ENCODE results near the gene HYAL3. TPM values are rescaled to one million over a fixed set of nuclear protein-coding genes. Genes with fewer than 3 reads are reported as not detected.
A peak's percentile ranks its signal among the peaks of the same experiment; 100 is the strongest.

HYAL3 gene
- total RNA-seq, 6 donors from 2014 or later: 0.33 to 5.7 (median 3.1) TPM

GRCh38 chr3:50250514-50250913 is 48.7 kb downstream of the HYAL3 start:
- TF ChIP-seq EP300 (IDR thresholded peaks at IDR 0.05) (no peak), POLR2AphosphoS5 (IDR thresholded peaks at IDR 0.05) (no peak), POLR2A (IDR thresholded peaks at IDR 0.05) (no peak), CTCF (IDR thresholded peaks at IDR 0.05) (no peak)
- H3K9me3 ChIP-seq: no peaks in the 10 kb centered on the region
- DNase-seq: no peak
- H3K4me3 ChIP-seq: no peak overlapping the region
- peaks cover 86 to 100% (median 99%) of the 10 kb centered on the region in 4 donors for H3K4me1 ChIP-seq
- no peaks in the 10 kb centered on the region for H3K27me3 ChIP-seq
- H3K27ac ChIP-seq: peak overlapping the region; percentile 94 to 98 (median 95)
- ATAC-seq (ENCODE audit: low FRiP score in 2 of 2): no peak
- WGBS, 2 donors: 86 to 92% methylated on average over 4 of the region's 4 CpGs
- H3K36me3 ChIP-seq: peaks cover 3 to 59% (median 32%) of the 10 kb centered on the region in 4 donors

DNA sequence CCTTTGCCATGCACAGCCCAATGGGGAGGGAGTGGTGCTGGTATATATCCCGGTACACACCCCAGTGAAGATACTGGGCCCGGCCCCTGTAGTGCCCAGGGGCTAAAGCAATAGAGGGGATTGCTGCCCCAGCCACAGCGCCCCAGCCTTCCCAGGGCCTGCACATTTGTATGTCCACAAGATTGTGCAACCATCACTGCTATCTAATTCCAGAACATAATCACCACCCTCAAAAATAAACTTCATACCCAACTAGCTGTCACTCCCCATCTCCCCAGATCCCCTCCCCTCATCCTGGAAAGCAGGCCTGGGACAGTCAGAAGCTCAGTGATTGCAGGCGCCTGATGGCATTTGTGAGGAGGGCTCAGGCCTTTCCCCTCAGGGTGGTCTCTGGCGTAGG is 49.7 kb downstream of the HYAL3 start:
- H3K27me3 ChIP-seq: no peaks in the 10 kb centered on the region
- 80 to 87% methylated on average over 4 to 5 of the region's 5 CpGs for WGBS, 2 donors
- DNase-seq (no peak), ATAC-seq (ENCODE audit: low FRiP score in 2 of 2) (no peak)
- peak overlapping the region; percentile 94 to 98 (median 95) for H3K27ac ChIP-seq
- H3K36me3 ChIP-seq: peaks cover 3 to 50% (median 25%) of the 10 kb centered on the region in 4 donors
- TF ChIP-seq POLR2A (IDR thresholded peaks at IDR 0.05): no peak
- TF ChIP-seq CTCF (IDR thresholded peaks at IDR 0.05): no peak
- no peak for TF ChIP-seq POLR2AphosphoS5 (IDR thresholded peaks at IDR 0.05)
- TF ChIP-seq EP300 (IDR thresholded peaks at IDR 0.05): no peak
- no peaks in the 10 kb centered on the region for H3K9me3 ChIP-seq
- no peak overlapping the region for H3K4me3 ChIP-seq
- H3K4me1 ChIP-seq: peaks cover 87 to 100% (median 99%) of the 10 kb centered on the region in 4 donors

DNA sequence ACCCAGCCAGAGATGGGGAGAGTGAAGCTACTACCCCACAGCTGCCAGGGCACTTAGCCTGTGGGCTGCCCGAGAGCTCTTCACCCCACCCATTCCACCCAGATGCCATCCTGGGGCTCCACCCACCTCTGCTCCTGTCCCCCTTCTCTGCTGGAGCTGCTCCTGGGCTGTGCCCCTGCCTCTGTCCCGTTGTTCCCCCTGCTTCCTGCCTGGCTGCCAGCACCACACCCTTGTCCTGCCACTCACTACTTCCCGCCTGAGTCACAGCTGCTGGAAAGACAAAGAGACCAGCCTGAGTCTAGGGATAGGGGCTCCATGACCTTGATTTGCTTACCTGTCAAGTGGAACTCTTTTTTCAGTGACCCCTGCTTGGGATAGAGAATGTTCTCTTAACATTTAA is 50.8 kb downstream of the HYAL3 start:
- WGBS, 2 donors: 7 to 10% methylated on average over 3 of the region's 3 CpGs
- DNase-seq: peak; percentile 35 to 74
- Histone ChIP-seq H3K9me3 (no peaks in the 10 kb centered on the region), H3K4me1 (peaks cover 91 to 100% (median 99%) of the 10 kb centered on the region in 4 donors), H3K27me3 (no peaks in the 10 kb centered on the region), H3K27ac (peak overlapping the region; percentile 94 to 98 (median 95)), H3K4me3 (no peak overlapping the region), H3K36me3 (peaks cover 3 to 44% (median 19%) of the 10 kb centered on the region in 4 donors)
- peak in 2 of 4 donors; percentile 85 to 91 for TF ChIP-seq EP300 (IDR thresholded peaks at IDR 0.05)
- TF ChIP-seq CTCF (IDR thresholded peaks at IDR 0.05): no peak
- peak in 2 of 4 donors; percentile 12 to 32 for TF ChIP-seq POLR2A (IDR thresholded peaks at IDR 0.05)
- TF ChIP-seq POLR2AphosphoS5 (IDR thresholded peaks at IDR 0.05): peak; percentile 76 to 82
- peak; percentile 21 to 38 for ATAC-seq (ENCODE audit: low FRiP score in 2 of 2)

- H3K4me1 ChIP-seq: peaks cover 98 to 100% (median 100%) of the 10 kb centered on the region in 4 donors
- peak overlapping the region in 3 of 4 donors; percentile 22 to 49 (median 46) for H3K4me3 ChIP-seq
- ATAC-seq (ENCODE audit: low FRiP score in 2 of 2) (peak; percentile 23 to 71), DNase-seq (peak in 1 of 2 donors; percentile 60)
- no peaks in the 10 kb centered on the region for H3K9me3 ChIP-seq
- TF ChIP-seq EP300 (IDR thresholded peaks at IDR 0.05): no peak
- TF ChIP-seq POLR2A (IDR thresholded peaks at IDR 0.05): no peak
- TF ChIP-seq CTCF (IDR thresholded peaks at IDR 0.05): peak in 3 of 6 experiments; percentile 2 to 19 (median 17)
- TF ChIP-seq POLR2AphosphoS5 (IDR thresholded peaks at IDR 0.05): no peak
- WGBS, 2 donors: 18 to 25% methylated on average over 9 of the region's 10 CpGs
- peak overlapping the region; percentile 94 to 98 (median 95) for H3K27ac ChIP-seq
- H3K36me3 ChIP-seq: peaks cover 0 to 26% (median 1%) of the 10 kb centered on the region in 4 donors
- no peaks in the 10 kb centered on the region for H3K27me3 ChIP-seq
Measured at GRCh38 chr3:50246517-50246954, 52.7 kb downstream of the HYAL3 start.

All from upper lobe of left lung (tissue), 6 donors.